HG02798 (cell line): Measurements from ENCODE around the gene ATP8B4.
"Not testable (repeated sequence)": the region's sequence is repeated elsewhere in the genome, so short reads cannot be mapped to it uniquely, and the experiment has no call there.

ENCODE experiments used
- ATAC-seq: cut with Tn5 transposase; IDR thresholded peaks from one replicate; pipeline ENCODE4 v1.9.1; 2021; ENCODE audit warnings: mild to moderate bottlenecking; ENCODE audit not compliant: unreplicated experiment, poor library complexity

The ATP8B4 gene

GRCh38 chr15:50112488-50113186 is 6.4 kb downstream of the ATP8B4 start:
- no peak for ATAC-seq

- no peak for ATAC-seq
Observed at GRCh38 chr15:50110285-50110684, 8.7 kb downstream of the ATP8B4 start.

- ATAC-seq: no peak
Observed at GRCh38 chr15:50109076-50109987, 9.7 kb downstream of the ATP8B4 start.

GRCh38 chr15:50108461-50108860 is 10.6 kb downstream of the ATP8B4 start:
- ATAC-seq: no peak

GRCh38 chr15:50107591-50108408 is 11.2 kb downstream of the ATP8B4 start:
- peak; percentile 95 for ATAC-seq

- peak; percentile 7 for ATAC-seq
Observed at GRCh38 chr15:50107157-50107556, 11.9 kb downstream of the ATP8B4 start.

- no peak for ATAC-seq
Observed at GRCh38 chr15:50106457-50106856, 12.6 kb downstream of the ATP8B4 start.

GRCh38 chr15:50100486-50100885 is 18.5 kb downstream of the ATP8B4 start:
- no peak for ATAC-seq

- no peak for ATAC-seq
Observed at GRCh38 chr15:50098545-50098944, 20.5 kb downstream of the ATP8B4 start.

GRCh38 chr15:50095938-50096821 is 22.9 kb downstream of the ATP8B4 start:
- ATAC-seq: no peak

GRCh38 chr15:50089386-50089785 is 29.6 kb downstream of the ATP8B4 start:
- not testable (repeated sequence) for ATAC-seq

GRCh38 chr15:50084932-50085331 is 34.1 kb downstream of the ATP8B4 start:
- no peak for ATAC-seq

GRCh38 chr15:50083424-50084025 is 35.5 kb downstream of the ATP8B4 start:
- ATAC-seq: no peak

GRCh38 chr15:50082066-50082465 is 37.0 kb downstream of the ATP8B4 start:
- no peak for ATAC-seq

- ATAC-seq: no peak
Observed at GRCh38 chr15:50077651-50078050, 41.4 kb downstream of the ATP8B4 start.

GRCh38 chr15:50077176-50077575 is 41.9 kb downstream of the ATP8B4 start:
- no peak for ATAC-seq

GRCh38 chr15:50075319-50075718 is 43.7 kb downstream of the ATP8B4 start:
- no peak for ATAC-seq

- no peak for ATAC-seq
Observed at GRCh38 chr15:50071551-50072258, 47.3 kb downstream of the ATP8B4 start.

- ATAC-seq: no peak
Observed at GRCh38 chr15:50068016-50068415, 51.0 kb downstream of the ATP8B4 start.
